ENCODE results near the gene DDX25. TPM values are rescaled to one million over a fixed set of nuclear protein-coding genes. Genes with fewer than 3 reads are reported as not detected.

The DDX25 gene
- total RNA-seq, 1 donor from 2014 or later, result not detected

DNA sequence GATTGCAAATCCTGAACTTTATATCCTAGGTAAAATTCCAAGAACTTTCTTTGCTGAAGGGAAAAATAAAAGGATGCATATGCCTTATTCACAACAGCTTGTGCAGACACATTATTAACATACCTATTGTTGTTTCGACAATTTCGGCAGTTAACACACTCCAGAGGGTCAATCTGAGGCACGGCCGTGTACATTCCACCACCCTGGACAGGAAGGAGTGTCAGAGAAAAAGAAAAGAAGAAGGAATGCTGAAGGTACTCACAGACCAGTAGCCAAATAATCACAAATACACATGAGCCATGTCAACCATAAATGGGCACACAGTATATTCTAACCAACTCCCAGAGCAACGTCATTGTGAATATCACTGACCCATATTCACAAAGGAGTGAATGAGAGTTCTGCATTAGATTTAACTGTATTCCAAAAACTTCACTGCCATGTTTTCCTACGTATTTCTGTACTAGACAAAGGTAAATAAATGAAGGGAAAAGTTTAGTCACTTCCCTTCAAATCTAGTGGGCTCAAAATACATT lies 73.9 kb downstream of the DDX25 start:
- TF ChIP-seq CTCF (conservative IDR thresholded peaks at IDR 0.05; ENCODE audit: low read depth, low read length), result no peak
- no peak for DNase-seq (ENCODE audit: low read depth)
- no peak overlapping the region for H3K4me3 ChIP-seq (ENCODE audit: low read depth, low read length)

Other genes with a start within 250 kb of the DDX25 start
- not detected in 2 replicates for gene ACRV1, start 223.7 kb upstream of the DDX25 start, total RNA-seq
- gene PATE1, start 158.2 kb upstream of the DDX25 start, total RNA-seq, result not detected in 2 replicates
- gene PATE2, start 125.7 kb upstream of the DDX25 start, total RNA-seq, result 0.07 TPM in 1 of 2 replicates, not detected in the other
- not detected in 2 replicates for gene PATE3, start 116.4 kb upstream of the DDX25 start, total RNA-seq
- not detected in 2 replicates for gene PATE4, start 71.2 kb upstream of the DDX25 start, total RNA-seq
- 9.3 and 11.3 TPM in 2 replicates for gene HYLS1, start 16.8 kb upstream of the DDX25 start, total RNA-seq
- 7.1 and 8.0 TPM in 2 replicates for gene PUS3, start 1.3 kb upstream of the DDX25 start, total RNA-seq
- gene VSIG10L2, start 41.5 kb downstream of the DDX25 start, total RNA-seq, result not detected in 2 replicates
- gene CDON, start 158.4 kb downstream of the DDX25 start, total RNA-seq, result 3.3 and 4.9 TPM in 2 replicates